Amniotic stem cell (primary cell): ENCODE results near the gene TNIP2.
"Not testable (repeated sequence)": the region's sequence is repeated elsewhere in the genome, so short reads cannot be mapped to it uniquely, and the experiment has no call there.

ENCODE experiments used
- DNase-seq: peaks from one replicate; lab custom pipeline; 2025; lab: John Stamatoyannopoulos, UW

Gene TNIP2

DNA sequence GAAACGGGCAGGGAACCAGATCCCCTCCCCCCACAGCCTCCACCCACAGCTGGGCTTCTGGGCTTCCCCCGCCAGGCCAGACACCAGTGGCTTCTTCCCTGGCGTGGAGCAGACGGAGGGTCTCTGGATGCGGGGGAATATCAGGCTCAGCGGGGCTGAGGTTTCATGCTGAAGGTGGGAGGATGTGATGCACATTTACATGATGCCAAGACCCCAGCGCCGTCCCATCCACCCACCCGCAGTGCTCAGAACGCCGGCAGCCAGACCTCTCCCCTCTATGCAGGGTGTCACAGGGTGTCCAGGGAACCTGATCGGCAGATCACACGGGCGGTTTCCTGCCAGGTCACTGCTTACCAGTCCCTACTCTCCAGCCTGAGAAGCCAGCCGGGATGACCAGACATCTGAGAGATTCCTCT lies 12.8 kb upstream of the TNIP2 start:
- no peak for DNase-seq

DNA sequence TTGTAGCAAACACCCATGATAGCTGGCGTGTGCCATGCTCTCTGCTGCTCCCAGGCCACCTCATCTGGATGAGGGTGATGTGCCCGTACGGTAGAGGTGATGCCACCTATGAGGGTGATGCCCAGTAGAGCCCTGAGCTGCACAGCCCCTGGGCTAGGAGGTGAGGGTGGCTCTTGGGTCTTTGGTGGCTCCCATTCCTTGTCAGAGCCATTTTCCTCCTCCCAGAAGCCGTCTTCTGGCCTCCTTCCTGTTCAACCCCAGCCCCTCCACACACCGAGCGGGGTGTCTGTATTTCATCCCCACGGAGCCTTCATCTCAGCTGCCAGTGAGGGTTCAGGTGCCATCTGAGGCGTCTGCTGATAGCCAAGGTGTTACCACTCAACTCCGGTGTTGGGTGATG lies 12.0 kb upstream of the TNIP2 start:
- DNase-seq = no peak

DNA sequence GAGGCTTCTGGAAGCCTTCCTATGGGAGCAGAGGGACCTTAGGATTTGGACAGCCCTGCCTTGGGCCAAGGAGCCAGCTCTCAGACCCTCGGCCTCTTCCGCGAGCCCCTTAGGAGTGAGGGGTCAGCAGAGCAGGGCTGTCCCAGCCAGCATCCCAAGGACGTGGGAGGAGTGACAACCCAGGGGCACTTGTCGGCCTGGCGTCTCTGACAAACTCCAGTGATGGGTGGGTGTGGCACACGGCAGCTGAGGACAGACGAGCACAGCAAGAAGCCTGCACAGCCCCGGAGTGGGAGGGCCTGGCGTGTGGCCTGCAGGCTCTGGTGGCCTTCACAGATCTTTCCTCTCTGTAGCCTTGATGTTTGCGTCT lies 11.6 kb upstream of the TNIP2 start:
- no peak for DNase-seq

DNA sequence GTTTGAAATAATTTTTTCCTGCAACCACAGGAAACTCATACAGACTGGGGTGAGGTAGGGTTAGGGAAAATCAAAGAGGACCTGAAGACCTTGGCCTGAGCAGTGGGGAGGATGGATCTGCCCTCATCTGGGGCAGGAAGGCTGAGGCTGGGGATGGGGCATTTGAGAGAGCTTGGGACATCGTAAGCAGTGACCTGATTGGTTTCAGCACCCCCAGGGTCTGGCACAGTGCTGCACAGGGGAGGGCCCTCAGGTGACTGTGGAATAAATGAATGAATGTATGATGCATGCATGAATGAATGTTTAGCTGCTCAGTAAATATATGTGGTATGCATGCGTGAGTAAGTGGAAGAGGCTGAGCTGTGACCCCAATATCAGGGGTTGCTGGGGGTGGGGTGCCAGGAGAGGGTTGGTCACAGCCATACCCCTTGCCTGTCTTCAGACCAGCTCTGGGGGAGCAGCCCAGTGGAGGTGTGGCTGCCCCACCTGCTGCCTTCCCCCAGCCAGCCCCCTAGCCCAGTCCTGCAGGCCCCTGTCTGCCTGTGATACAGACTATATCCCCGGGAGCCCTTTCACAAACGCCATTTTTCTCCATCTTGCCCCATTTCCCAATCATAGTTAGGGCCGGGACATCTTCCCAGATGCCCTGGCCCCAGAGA lies 11.0 kb upstream of the TNIP2 start:
- no peak for DNase-seq

DNA sequence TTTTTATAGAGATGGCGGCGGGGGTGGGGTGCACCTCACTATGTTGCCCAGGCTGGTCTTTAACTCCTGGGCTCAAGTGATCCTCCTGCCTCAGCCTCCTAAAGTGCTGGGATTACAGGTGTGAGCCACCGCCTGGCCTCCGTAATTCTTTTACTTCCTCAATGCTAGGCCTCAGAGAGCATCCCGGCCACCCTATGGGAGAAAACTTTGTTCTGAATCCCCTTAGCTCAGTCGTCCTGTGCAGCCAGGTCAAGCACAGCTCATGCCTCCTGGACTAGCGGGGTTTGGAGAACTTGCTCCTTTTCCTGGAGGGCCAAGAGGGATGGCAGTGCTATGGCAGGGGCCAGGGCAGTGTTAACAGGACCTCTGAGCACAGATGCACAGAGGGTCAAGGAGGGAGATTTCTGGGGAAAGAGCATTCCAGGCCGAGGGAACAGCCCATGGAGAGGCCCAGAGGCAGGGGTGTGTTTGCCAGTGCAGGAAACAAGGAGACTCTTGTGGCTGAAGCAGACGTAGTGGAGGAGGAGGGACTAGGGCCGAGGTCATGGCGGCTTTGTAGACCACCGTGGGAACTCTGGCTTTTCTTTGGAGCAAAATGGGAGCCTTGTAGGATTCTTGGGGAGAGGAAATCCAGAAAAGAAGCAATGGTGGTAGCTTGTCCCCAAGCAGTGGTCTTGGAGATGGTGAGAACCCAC lies 9.8 kb upstream of the TNIP2 start:
- DNase-seq = no peak

DNA sequence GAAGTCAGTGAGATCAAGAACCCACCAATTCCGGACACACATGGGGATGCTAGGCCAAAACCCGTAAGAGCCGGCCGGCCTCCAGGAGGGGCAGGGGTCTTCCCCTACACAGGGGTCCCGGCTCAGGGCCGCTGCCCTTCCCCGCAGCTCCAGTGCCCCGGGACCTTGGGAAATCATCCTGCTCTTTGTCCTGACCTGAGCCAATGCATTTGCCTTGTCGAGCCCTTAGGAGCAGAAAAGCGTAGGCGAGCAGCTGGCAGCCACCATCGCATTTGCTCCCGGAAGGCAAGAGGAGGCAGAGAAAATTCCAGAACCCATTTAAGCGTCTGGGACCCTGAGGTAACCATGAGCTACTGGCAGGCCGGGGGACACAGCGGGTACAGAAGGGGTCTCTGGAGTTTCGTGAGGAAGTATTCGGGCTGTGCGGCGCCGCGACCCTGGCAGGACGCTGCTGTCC lies 7.4 kb upstream of the TNIP2 start:
- DNase-seq = no peak

DNA sequence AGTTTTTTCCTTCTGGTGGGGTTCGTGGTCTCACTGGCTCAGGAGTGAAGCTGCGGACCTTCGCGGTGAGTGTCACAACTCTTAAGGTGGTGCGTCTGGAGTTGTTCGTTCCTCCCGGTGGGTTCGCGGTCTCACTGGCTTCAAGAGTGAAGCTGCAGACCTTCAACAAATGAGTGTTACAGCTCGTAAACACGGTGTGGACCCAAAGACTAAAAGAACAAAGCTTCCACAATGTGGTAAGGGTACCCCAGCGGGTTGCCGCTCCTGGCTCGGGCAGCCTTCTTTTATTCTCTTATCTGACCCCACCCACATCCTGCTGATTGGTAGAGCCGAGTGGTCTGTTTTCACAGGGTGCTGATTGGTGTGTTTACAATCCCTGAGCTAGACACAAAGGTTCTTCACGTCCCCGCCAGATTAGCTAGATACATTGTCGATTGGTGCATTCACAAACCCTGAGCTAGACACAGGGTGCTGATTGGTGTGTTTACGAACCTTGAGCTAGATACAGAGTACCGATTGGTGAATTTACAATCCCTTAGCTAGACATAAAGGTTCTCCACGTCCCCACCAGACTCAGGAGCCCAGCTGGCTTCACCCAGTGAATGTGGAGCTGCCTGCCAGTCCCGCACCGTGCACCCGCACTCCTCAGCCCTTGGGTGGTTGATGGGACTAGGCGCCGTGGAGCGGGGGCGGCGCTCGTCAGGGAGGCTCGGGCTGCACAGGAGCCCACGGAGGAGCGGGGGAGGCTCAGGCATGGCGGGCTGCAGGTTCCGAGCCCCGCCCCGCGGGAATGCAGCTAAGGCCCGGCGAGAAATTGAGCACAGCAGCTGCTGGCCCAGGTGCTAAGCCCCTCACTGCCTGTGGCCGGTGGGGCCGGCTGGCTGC lies 6.6 kb upstream of the TNIP2 start:
- not testable (repeated sequence) for DNase-seq

DNA sequence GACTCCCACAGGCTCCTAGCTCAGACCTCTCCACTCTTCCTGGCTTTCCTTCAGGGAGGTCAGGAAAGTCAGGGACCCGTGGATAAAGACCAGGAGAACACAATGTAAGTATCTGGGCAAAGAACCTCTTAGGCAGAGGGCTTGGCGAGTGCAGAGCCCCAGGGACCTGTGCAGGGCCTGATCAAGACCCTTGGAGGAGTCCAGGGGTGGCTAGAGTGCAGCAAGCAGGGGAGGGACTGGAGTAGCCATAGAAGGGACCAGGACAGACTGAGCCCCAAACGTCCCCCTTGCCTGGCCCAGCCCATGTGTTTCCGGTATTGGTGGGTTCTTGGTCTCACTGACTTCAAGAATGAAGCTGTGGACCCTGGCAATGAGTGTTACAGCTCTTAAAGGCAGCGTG lies 5.9 kb upstream of the TNIP2 start:
- DNase-seq = no peak

DNA sequence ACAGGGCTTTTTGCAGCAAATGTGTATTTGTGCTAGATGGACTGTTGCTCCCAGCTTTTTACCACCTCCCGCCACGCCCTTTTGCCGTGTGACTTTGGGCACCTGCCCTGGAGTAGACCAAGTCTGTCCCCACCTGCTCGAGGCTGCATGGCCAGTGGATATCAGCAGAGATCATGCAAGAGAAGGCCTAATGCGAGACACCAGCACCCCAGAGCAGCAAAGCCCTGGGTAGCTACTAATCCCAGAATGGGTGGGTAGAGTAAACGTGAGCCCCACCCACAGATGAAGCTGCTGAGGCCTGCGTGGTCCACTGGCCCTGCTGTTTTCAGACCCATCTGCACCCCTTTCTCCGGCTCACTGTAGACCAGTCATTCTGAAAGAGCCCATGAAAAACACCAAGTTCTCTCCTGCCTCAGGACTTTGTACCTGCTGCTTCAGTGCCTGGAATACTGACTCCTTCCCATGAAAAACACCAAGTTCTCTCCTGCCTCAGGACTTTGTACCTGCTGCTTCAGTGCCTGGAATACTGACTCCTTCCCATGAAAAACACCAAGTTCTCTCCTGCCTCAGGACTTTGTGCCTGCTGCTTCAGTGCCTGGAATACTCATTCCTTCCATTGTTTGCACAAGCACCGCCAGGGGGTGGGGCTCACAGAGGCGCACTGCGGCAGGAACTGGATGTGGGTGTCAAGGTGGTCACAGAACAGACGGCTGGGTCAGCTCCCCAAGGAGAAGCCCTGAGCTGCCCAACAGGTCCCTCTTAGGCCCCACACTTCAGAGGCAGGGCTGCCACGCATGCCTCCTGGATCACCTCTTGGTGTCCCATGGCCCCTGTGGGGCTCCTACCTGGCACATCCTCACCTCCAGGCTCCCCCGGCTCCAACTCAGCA lies 5.1 kb upstream of the TNIP2 start:
- DNase-seq = no peak

DNA sequence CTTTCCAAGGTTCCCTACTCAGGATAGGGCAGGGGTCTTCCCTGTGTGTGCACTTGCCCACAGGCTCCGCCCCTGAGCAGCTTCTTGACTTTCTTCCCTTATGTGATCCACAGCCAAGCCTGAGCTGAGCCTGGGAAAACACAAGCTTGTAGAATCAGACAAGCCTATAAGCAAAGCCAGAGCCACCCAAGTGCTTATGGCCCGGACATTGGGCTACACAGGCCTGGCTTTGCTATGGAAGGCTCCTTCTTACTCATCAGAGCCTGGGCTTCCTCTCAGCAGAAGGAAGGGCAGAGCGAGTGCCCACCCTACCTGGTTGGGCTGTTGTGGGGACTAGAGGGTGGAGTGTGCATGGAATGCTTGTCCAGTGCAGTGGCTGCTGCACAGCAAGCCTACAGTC lies 1.3 kb upstream of the TNIP2 start:
- DNase-seq = no peak

DNA sequence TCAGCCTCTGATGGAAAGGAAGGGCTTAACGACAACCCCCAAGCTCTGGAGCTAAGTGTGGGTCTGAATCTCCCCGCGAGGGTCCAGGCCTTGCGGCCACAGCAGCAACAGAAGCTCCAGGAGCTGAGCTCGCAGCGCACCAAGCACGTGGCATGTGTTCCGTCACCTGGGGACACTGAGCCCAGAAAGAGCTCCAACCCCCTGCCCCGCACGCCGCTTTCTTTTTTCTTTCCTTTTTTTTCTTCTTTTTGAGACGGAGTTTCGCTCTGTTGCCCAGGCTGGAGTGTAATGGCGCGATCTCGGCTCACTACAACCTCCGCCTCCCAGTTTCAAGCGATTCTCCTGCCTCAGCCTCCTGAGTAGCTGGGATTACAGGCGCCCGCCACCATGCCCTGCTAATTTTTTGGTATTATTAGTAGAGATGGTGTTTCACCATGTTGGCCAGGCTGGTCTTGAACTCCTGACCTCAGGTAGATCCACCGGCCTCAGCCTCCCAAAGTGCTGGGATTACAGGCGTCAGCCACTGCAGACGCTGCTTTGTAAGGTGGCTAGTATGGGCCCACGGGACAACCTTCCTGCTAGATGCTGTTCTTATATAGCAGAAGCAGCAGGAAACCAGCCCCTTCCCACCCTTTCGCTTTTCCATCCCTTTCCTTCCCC lies 685 bp upstream of the TNIP2 start:
- DNase-seq = no peak

DNA sequence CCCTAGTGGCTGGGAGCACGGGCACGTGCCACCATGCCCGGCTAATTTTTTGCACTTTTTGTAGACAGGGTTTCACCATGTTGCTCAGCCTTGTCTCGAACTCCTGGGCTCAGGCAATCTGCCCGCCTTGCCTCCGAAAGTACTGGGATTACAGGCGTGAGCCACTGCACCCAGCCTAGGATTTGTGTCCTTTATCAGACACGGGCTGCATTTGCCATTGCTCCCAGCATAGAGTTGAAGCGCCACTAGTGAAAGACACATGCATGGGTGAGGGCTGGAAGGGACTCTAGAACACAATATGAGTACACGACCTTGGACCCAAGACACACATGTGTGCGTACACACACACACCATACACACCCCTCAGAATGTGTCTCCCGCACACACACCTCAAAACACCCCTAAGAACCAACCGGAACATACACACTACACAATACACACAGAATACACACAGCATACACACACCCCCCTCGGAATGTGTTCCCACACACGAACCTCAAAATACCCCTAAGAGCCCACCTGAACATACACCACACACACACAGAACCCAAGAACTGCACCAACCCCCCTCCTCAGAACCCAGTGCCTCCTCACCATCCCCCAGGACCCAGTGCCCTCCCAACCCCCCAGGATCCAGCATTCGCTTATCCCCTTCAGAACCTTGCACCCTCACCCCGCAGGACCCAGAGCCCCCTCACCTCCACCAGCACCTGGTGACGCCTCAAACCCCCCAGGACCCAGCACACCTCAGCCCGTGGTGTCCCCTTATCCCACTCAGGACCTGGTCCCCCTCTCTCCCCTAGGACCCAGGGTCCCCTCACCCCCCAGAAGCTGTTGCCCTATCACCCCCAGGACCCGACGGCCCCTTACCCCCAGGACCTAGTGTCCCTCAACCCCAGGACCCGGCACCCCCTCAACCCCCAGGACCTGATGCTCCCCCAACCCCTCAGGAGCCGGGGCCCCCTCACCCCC lies 1.0 kb downstream of the TNIP2 start:
- DNase-seq = no peak

DNA sequence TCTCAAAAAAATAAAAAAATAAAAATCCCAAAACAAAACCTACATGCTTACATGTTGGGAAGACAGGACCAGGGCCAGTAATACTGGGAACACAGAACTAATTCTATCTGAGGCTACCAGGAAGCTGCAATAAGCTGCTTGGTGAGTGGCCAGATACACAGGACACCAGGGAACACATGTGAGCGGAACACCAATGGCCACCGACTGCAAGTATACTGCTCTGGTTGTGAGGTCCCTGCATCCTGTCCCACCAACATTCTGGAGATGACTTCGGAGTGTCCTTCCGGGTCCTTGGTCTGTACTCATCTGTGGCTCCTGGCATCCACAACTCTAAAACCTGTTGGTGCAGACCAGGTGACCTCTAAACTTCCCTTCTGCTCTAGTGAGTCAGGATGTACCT lies 2.7 kb downstream of the TNIP2 start:
- no peak for DNase-seq

DNA sequence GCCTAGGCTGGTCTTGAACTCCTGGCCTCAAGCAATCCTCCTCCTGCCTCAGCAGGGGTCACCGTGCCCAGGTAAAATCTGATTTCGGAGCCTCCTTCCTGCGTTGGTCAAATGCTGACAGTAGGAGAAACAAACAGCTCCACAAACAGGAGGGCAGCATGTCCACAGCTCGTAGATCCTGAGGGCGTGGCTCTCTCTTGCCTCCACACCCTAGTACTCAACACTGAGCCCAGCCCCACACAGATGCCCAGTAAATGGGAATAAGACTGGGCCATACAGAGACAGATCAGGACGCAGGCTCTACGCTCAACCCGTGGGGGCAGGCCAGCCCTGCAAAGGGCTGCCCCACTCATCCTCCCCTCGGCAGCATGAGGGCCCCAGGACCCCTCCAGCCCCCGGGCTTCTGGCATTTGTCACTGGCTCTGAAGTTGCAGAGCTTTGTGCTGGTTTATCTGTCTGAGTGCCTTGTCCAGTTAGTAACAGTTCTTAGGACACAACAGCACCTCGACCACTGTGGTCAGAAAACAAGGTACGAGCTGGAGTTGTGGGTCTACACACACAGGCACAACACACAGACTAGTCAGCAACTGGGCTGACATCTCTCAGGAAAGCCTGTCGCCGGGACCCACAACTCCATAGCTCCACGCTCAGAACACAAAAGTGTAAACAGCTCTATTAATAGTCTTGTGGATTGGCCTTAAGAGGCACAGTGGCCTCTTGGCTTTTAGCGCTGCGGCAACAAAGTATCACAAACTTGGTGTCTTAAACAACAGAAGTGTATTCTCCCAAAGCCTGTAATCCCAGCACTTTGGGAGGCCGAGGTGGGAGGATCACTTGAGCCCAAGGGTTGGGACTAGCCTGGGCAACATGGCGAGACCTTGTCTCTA lies 5.2 kb downstream of the TNIP2 start:
- no peak for DNase-seq

DNA sequence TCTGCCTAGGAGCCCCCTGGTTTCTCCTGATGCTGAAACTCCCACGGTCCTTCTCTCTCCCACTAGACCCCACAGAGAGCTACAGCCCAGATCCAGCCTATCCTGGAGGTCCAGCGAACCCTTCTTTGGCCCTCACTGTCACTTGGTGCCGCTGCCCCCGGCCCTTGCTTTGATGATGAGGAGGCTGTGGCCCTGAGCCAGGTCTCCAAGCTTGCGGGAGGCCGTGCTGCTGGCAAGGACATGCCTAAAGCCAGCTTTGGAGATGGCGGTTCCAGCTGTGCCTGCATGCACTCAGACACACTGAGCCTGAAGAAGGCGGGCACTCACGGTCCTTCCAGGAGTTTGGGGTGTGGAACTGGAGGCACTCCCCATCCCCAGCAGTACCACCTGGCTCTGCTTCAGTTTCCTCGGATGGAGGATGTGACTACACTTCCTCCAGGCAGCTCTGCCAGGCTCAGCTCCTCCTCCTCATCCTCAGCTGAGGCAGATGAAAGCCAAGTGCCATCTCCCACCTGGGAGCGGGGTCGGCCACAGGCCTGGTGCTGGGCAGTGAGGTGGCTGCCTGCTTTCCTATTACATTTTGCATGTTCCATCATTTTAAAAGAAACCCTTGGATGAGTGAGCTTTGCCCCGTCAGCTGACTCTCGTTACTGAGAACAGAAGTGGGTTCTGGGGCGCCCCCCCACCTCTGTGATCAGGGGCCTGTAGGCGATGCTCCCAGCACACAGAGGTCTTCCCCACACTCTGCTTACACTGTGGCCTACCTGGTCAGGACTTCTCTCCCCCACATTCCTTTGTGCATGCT lies 9.0 kb downstream of the TNIP2 start:
- no peak for DNase-seq

DNA sequence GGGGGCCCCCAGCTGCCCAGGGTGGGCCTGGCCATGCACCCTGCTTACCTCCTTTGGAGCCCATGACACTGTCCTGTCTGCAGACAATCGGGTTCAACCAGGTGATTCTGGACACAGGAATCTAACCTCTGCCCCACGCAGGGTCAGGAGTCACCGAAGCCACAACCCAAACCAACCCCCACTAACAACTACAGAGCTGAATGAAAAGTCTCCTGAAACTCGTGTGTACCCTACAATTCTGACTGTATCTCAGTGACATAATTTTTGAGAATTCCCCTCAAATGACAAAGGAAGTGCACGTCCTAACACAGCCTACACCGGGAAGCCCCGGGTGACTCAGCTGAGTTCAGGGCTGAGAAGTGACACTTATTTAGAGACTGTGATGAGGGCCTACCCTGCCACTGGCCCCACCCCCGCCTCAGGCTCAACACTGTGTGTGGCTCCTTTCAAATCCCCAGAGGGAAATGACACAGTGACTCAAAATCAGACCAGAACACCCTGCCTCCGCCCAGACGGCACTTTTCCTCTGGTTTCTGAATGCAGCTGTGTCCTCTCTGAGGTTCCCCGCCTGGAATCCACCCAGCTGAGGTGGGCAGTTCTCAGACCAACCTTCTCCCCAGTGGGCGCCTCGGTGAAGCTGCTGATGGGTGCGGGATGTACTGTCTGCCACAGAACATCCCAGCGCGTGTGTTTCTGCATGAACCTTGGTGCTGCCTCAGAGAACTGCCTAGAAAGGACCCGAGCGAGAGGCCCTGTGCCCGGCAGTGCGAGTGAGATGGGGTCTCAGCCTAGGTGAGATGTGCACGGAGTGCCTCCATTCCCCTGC lies 9.9 kb downstream of the TNIP2 start:
- DNase-seq = no peak

DNA sequence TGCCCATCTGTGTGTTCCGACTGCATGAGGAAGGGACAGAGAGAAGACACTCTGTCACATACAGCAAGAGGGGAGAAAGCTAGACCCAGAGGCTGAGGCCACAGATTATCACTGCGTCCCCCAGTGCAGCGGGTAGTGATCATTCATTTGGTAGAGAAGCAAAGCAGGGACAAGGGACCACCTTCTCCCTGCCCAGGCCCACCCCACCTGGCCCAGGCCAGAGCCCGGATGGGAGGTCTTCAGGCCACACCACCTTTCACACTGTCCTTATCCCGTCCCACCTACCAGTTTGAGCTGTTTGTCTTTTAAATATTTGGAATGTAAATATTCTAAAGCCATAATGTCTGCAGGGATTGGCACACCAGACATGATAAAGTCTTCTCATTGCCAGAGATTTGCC lies 10.6 kb downstream of the TNIP2 start:
- DNase-seq = no peak
